ENCODE data around the gene CMSS1.
A peak's percentile ranks its signal among the peaks of the same experiment; 100 is the strongest.

The CMSS1 gene

GRCh38 chr3:99789011-99789721 lies 28.5 kb upstream of the CMSS1 start:
- TF ChIP-seq CTCF (conservative IDR thresholded peaks at IDR 0.05; ENCODE audit: low read depth, low read length) = peak; percentile 82
- no peak for DNase-seq (ENCODE audit: low read depth)
- H3K4me3 ChIP-seq (ENCODE audit: low read length) = no peak overlapping the region

- TF ChIP-seq CTCF (conservative IDR thresholded peaks at IDR 0.05; ENCODE audit: low read depth, low read length) = no peak
- no peak overlapping the region for H3K4me3 ChIP-seq (ENCODE audit: low read length)
- DNase-seq (ENCODE audit: low read depth) = no peak
Observed at GRCh38 chr3:99794485-99794884, 23.2 kb upstream of the CMSS1 start.

GRCh38 chr3:99795573-99795972 lies 22.1 kb upstream of the CMSS1 start:
- TF ChIP-seq CTCF (conservative IDR thresholded peaks at IDR 0.05; ENCODE audit: low read depth, low read length) = no peak
- H3K4me3 ChIP-seq (ENCODE audit: low read length) = no peak overlapping the region
- DNase-seq (ENCODE audit: low read depth) = no peak

- no peak for TF ChIP-seq CTCF (conservative IDR thresholded peaks at IDR 0.05; ENCODE audit: low read depth, low read length)
- DNase-seq (ENCODE audit: low read depth) = no peak
- no peak overlapping the region for H3K4me3 ChIP-seq (ENCODE audit: low read length)
Observed at GRCh38 chr3:99799422-99799821, 18.2 kb upstream of the CMSS1 start.

- no peak for DNase-seq (ENCODE audit: low read depth)
- TF ChIP-seq CTCF (conservative IDR thresholded peaks at IDR 0.05; ENCODE audit: low read depth, low read length) = no peak
- no peak overlapping the region for H3K4me3 ChIP-seq (ENCODE audit: low read length)
Observed at GRCh38 chr3:99803297-99803696, 14.4 kb upstream of the CMSS1 start.

- no peak for TF ChIP-seq CTCF (conservative IDR thresholded peaks at IDR 0.05; ENCODE audit: low read depth, low read length)
- H3K4me3 ChIP-seq (ENCODE audit: low read length) = no peak overlapping the region
- DNase-seq (ENCODE audit: low read depth) = no peak
Observed at GRCh38 chr3:99805160-99805559, 12.5 kb upstream of the CMSS1 start.

GRCh38 chr3:99808163-99808794 lies 9.4 kb upstream of the CMSS1 start:
- H3K4me3 ChIP-seq (ENCODE audit: low read length) = no peak overlapping the region
- peak; percentile 67 for DNase-seq (ENCODE audit: low read depth)
- TF ChIP-seq CTCF (conservative IDR thresholded peaks at IDR 0.05; ENCODE audit: low read depth, low read length) = peak; percentile 96
